Measurements from ENCODE around the gene FABP3. TPM values are rescaled to one million over a fixed set of nuclear protein-coding genes. Genes with fewer than 3 reads are reported as not detected.

Gene FABP3
- total RNA-seq, 1 donor from 2014 or later, result 1.1 TPM

DNA sequence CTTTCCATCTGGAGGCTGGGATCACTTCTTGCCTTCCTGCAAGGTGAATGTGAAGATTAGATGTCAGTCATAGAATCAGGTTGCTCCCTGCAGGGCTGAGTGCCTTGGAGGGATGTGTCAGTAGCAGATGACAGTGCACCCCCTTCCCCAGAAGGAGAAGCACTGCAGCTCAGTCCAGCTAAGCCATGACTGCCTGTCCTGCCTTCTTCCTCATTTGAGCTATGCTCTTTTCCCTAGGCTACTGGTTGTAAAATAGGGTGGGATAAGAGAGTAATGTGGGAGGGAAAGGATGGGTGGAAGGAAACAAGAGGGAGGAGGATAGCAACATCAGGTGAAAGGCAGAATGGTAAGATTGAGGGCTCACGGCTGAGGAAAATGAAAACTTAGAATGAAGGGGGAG, 11.1 kb upstream of the FABP3 start:
- Mint-ChIP-seq H3K27me3 (ENCODE audit: unreplicated experiment) (peaks cover 5% of the 10 kb centered on the region), H3K4me1 (ENCODE audit: unreplicated experiment) (peaks cover 10% of the 10 kb centered on the region), H3K9me3 (ENCODE audit: unreplicated experiment) (no peaks in the 10 kb centered on the region), H3K36me3 (ENCODE audit: low read depth, unreplicated experiment) (no peaks in the 10 kb centered on the region), H3K27ac (ENCODE audit: unreplicated experiment) (no peak overlapping the region), H3K4me3 (ENCODE audit: unreplicated experiment) (no peak overlapping the region)
- TF ChIP-seq CTCF (IDR thresholded peaks at IDR 0.05; ENCODE audit: unreplicated experiment), result no peak
- no peak for DNase-seq (ENCODE audit: low spot score)

DNA sequence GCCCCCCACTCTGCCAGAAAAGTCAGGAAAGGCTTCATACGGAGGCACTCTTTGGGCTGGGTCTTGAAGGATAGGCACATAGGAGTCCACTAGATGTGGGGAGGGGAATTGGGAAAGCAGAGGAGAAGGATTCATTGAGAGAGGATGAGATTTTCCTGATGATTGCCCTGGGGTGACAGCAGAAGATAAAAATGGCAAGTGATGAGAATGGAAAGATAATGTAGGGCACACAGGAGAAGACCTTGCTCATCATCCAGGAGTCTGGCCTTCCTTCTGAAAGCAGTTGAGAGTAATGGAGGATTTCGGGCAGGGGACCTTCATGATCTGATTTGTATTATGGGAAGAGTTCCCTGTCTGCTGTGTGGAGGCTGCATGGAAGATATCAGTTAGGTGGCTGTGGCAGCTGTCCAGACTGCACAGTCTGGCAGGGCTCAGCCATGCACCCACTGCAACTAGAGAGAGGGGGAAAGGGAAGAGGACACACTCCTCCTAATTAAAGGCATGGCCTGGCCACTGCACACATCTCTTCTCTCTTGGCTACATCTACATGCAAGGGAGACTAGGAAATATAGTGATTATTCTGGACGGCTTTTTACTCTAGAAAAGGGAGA, 9.6 kb upstream of the FABP3 start:
- no peak overlapping the region for H3K27ac Mint-ChIP-seq (ENCODE audit: unreplicated experiment)
- H3K9me3 Mint-ChIP-seq (ENCODE audit: unreplicated experiment), result no peaks in the 10 kb centered on the region
- peaks cover 8% of the 10 kb centered on the region for H3K4me1 Mint-ChIP-seq (ENCODE audit: unreplicated experiment)
- no peak for TF ChIP-seq CTCF (IDR thresholded peaks at IDR 0.05; ENCODE audit: unreplicated experiment)
- peaks cover under 1% of the 10 kb centered on the region for H3K27me3 Mint-ChIP-seq (ENCODE audit: unreplicated experiment)
- DNase-seq (ENCODE audit: low spot score), result no peak
- H3K4me3 Mint-ChIP-seq (ENCODE audit: unreplicated experiment), result no peak overlapping the region
- H3K36me3 Mint-ChIP-seq (ENCODE audit: low read depth, unreplicated experiment), result no peaks in the 10 kb centered on the region

DNA sequence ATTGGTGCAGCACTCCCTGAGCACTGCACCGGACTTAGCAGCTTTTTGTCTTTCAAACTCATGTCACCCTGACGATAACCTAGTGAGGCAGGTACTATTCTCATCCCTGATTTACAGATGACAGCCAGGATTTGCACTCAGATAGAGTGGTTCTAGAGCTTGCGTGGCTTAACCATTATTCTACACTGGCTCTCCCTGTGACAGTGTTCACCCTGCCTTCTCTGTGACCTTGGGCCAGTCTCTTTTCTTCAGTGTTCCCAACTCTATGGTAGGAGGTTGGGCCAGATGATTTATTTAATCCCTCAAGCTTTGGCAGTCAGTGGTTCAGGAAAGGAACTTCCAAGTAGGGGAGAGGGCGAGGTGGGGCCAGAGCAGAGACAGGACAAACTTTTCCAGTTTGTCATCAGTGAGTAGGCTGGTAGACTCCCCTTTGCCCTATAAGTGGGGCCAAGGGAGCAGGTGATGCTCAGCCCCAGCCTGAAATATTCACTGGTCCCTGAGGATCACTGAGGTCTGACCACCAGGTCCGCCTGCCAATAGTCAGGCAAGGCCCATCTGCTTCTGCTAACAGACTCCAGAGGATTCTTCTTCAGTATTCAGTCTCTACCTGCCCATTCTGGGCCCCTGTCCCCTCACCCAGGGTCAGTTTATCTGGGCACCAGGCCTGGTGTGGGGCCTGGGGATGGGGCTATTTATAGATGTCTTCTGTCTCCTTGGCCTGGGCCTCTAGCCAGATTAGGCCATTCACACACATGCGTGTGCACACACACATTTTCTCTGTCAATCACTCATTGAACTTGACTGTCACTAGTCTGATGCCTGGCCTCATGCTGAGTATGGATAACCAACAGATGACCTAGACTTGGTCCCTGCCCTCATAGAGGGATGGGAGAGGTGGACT, 8.8 kb upstream of the FABP3 start:
- peaks cover 8% of the 10 kb centered on the region for H3K4me1 Mint-ChIP-seq (ENCODE audit: unreplicated experiment)
- no peak for DNase-seq (ENCODE audit: low spot score)
- H3K9me3 Mint-ChIP-seq (ENCODE audit: unreplicated experiment), result no peaks in the 10 kb centered on the region
- H3K4me3 Mint-ChIP-seq (ENCODE audit: unreplicated experiment), result no peak overlapping the region
- no peak for TF ChIP-seq CTCF (IDR thresholded peaks at IDR 0.05; ENCODE audit: unreplicated experiment)
- no peaks in the 10 kb centered on the region for H3K27me3 Mint-ChIP-seq (ENCODE audit: unreplicated experiment)
- H3K36me3 Mint-ChIP-seq (ENCODE audit: low read depth, unreplicated experiment), result no peaks in the 10 kb centered on the region
- no peak overlapping the region for H3K27ac Mint-ChIP-seq (ENCODE audit: unreplicated experiment)

DNA sequence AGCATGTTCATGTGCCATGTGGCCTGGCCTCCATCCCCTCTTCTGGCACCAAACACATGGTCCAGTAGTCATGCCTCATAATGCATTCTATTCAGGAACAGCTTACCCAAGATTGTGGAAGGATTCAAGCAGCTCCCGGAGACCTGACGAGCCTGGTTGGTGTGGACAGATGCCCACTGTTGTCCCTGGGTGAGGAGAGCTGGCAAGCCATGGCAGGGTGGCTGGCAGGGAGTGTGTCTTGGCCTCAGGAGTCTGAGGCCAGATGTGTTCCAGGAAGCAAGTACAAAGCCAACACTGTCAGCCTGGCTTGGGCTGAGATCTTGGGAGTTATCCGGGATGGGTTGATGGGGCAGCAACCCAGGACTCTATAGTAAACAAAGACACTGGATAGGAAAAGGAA, 7.3 kb upstream of the FABP3 start:
- DNase-seq (ENCODE audit: low spot score), result no peak
- no peaks in the 10 kb centered on the region for H3K36me3 Mint-ChIP-seq (ENCODE audit: low read depth, unreplicated experiment)
- no peaks in the 10 kb centered on the region for H3K9me3 Mint-ChIP-seq (ENCODE audit: unreplicated experiment)
- no peak overlapping the region for H3K27ac Mint-ChIP-seq (ENCODE audit: unreplicated experiment)
- H3K27me3 Mint-ChIP-seq (ENCODE audit: unreplicated experiment), result no peaks in the 10 kb centered on the region
- peaks cover 8% of the 10 kb centered on the region for H3K4me1 Mint-ChIP-seq (ENCODE audit: unreplicated experiment)
- TF ChIP-seq CTCF (IDR thresholded peaks at IDR 0.05; ENCODE audit: unreplicated experiment), result no peak
- H3K4me3 Mint-ChIP-seq (ENCODE audit: unreplicated experiment), result no peak overlapping the region

DNA sequence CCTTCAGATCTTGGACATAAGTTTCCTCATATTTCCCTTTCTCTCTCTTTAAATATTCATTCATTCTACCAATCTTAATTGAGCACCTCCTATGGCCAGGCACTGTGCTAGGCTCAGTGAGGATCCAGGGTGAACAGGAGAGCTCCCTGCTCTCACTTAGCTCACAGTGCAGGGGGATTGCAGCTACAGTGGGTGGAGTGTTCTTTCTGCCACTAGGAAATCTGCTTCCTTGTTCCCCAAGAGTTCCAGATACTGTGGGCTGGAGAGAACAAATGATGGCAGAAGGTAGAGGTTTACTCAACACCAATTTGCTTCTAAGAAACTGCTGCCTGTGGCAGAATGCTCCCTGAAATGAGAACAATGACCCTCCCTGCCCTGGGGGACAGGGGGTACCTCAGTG, 5.1 kb upstream of the FABP3 start:
- Mint-ChIP-seq H3K27ac (ENCODE audit: unreplicated experiment) (no peak overlapping the region), H3K4me3 (ENCODE audit: unreplicated experiment) (no peak overlapping the region), H3K27me3 (ENCODE audit: unreplicated experiment) (peaks cover 1% of the 10 kb centered on the region), H3K4me1 (ENCODE audit: unreplicated experiment) (peaks cover 8% of the 10 kb centered on the region), H3K9me3 (ENCODE audit: unreplicated experiment) (no peaks in the 10 kb centered on the region), H3K36me3 (ENCODE audit: low read depth, unreplicated experiment) (no peaks in the 10 kb centered on the region)
- no peak for DNase-seq (ENCODE audit: low spot score)
- no peak for TF ChIP-seq CTCF (IDR thresholded peaks at IDR 0.05; ENCODE audit: unreplicated experiment)

Data from endothelial cell (in vitro differentiated cells).